GM18858 (cell line): ENCODE measurements around the gene PDE4D.
"Not testable (repeated sequence)": the region's sequence is repeated elsewhere in the genome, so short reads cannot be mapped to it uniquely, and the experiment has no call there.

Source experiments
- ATAC-seq: cut with Tn5 transposase; IDR thresholded peaks from one replicate; pipeline ENCODE4 v1.9.1; 2021; ENCODE audit not compliant: unreplicated experiment

PDE4D gene

GRCh38 chr5:59769832-59770231, 123.7 kb downstream of the PDE4D start:
- no peak for ATAC-seq

DNA sequence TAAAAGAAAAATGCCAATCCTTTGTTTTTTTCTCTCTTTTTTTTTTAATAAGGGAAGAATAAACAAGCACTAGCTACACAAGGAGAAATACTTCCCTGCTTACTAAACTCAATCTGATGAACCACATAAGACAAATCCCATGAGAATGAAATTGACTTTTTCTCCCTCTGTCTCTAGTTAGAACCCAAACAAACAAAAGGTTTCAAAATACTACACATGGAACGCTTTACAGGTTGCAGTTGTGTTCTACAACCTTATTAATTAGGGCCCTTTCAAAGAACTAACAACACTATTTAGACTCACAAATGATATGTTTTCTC, 124.5 kb downstream of the PDE4D start:
- ATAC-seq = no peak

DNA sequence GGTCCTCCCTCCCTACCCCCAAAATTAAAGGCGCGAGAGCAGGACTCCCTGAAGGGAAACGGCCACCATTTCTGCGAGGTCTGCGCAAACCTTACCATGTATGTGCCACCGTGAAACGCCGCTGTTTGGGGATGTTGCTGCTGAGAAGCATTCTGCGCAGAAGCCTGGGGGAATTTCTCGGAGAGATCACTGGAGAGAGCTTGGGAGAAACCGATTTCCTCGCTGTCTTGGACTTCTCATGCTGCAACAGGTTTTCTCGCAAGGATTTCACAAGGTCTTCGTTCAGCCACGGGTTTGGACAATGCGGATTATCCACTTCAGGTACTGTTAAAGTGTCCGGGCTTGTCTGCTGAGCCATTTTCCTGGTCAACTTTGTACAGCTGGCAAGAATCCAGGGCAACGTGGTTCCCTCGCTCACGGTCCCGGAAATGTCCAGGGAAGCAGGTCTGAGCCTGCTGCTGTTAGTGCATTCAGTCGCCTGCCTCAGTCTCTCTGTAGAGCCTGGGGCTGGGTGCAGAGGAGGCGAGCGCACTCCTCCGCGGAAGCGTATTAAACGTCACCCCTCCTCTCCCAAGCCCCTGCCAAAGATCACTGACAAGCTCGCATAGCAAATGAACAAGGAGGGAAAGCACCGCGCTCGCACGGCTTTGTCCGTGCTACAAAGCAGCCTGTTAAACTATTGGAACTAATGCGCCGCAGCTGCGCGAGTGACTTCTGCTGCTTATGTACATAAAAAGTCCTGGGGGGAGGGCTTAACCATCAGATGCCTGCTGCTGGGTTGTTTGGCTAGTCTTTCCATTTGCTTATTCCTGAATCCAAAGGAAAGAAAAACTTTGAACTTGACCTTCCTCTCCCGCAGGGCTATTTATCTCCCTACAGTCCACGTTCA, 125.1 kb downstream of the PDE4D start:
- peak; percentile 50 for ATAC-seq

- ATAC-seq = no peak
These were observed 125.8 kb downstream of the PDE4D start for GRCh38 chr5:59767681-59768151.

GRCh38 chr5:59767211-59767605, 126.3 kb downstream of the PDE4D start:
- ATAC-seq = no peak

DNA sequence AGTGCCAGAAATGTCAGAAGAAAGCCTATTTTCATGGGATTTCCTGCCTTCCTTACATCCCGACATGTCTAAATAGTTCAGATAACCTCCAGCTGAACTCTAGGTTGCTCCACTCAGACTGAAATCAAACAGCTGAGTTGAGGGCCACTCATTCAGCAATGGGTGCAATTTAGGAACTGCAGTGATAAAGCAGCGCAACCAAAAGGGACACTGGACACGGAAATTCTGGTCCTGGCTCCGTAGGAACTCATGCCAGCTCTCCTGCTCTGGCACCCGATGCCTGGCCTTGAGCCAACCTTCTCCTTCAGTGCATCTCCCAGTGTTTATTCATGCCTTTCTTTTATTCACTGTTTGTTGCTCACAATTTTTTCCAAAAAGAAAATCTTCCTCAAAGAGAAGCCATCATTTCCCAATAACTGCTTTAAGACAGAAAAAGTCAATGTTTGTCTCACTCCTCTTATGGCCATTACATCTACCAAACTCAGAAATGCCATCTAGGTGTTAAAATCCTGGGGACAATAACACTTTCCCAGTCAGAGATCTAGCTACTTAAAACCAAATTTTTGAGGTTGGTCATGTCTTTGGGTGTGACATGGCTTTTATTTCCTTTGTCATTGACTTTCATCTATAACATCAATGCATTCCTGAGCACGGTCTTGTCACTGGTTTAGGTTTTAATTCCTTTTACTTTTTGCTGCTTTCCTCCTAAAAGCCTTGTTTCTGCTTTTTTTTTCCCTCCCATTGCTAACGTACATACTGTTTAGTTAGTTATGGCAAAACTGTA, 126.9 kb downstream of the PDE4D start:
- ATAC-seq = no peak

DNA sequence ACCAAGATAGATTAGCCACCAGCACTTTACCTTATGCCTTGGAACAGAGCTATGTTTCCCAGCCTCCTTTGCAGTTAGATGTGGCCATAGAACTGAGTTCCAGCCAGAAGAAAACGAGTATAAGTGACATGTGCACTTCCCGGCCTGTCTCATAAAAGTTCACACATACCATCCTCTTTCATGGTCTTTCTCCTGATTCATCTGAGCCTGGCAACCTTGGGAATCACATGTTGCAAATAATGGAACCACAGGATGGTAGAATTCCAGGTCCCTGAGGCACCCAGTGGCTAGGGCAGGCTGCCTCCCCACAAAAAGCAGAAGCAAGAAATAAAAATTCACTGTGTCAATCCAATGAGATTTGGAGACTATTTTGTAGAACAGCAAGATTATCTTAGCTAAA, 128.1 kb downstream of the PDE4D start:
- ATAC-seq = no peak

DNA sequence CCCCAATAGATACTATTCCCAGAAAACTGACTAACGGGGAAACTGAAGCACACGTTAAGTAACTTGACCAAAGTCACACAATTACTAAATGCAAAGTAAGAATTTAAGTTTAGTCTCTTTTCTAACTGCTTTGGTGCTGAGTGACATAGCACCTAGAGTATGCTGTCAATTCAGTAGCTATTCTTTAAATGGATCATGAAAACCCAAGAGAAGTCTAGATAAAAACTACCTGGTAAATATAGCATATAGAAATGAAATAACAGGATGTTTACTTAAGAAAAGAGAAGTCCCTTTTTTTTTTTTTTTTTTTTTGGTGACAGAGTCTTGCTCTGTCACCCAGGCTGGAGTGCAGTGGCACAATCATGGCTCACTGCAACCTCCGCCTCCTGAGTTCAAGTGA, 129.2 kb downstream of the PDE4D start:
- ATAC-seq = no peak

DNA sequence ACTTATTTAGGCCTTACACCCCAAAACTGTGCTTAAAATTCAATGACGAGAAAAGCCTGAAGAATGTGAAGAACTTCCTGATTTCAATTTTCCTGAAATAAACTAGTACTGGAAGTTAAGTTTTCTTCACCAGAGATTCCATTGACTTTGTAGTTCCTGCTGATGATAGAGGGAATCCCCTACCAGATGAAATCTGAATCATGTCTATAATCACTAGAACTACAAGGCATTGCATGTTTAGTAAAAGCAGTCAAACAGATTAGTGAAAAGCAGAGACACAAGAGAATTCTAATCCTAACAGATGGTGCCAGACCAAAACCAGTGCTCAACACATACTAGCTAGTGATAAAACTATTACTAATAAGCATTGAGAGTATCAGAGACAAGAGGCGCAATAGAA, 130.0 kb downstream of the PDE4D start:
- ATAC-seq = no peak

DNA sequence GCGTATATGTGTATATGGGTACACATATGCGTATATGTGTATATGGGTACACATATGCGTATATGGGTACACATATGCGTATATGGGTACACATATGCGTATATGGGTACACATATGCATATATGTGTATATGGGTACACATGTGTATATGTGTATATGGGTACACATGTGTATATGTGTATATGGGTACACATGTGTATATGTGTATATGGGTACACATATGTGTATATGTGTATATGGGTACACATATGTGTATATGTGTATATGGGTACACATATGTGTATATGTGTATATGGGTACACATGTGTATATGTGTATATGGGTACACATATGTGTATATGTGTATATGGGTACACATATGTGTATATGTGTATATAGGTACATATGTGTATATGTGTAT, 131.3 kb downstream of the PDE4D start:
- ATAC-seq = not testable (repeated sequence)

DNA sequence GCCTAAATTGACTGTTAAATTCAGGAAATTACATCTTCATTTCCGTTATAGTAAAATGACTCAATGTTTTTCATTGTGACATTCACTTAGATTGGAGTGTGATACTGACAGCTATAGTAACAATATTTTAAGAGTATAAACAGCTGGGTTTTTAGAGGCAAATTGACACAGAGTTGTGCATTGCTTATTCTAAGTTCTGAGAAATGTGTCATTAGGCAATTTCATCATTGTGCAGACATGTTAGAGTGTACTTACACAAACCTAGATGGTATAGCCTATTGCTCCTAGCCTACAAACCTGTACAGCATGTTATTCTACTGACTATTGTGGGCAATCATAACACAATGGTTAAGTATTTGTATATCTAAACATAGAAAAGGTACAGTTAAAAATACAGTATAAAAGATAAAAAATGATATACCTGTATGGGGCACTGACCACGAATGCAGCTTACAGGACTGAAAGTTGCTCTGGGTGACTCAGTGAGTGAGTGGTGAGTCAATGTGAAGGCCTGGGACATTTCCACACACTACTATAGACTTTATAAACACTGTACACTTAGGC, 132.7 kb downstream of the PDE4D start:
- ATAC-seq = peak; percentile 88

DNA sequence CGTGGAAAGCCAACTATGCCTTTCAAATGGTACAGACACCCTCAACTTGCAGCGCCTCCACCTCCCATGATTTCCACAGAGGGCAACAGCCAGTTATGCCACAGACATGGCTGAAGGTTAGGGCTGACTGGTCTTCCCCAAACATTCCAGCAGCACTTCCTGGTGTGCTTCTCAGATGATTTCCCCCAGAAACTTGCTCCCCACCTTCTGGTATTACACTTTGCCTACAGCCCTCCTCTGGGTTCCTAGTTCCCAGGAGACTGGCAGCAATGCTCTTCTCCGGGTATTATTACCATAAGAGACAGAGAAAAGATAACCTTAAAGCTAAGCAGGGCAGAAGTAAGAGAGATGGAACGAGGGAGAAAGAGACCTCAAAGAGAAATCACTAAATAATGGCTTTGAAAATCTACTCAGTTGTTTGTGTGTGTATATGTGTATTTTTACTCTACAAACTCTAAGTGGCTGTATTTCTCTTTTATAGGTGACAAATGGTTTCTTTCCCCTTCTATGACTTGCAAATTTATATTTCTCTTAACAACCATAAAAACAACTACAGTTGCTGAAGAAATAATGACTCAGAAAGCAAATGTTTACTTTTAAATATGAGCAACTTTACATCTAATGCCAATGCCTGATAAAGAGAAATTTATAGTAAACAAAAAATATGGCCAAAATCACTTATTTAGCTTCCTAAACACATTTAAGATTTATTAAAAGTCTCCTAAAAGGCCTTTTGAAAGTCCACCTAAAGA, 133.8 kb downstream of the PDE4D start:
- ATAC-seq = no peak

DNA sequence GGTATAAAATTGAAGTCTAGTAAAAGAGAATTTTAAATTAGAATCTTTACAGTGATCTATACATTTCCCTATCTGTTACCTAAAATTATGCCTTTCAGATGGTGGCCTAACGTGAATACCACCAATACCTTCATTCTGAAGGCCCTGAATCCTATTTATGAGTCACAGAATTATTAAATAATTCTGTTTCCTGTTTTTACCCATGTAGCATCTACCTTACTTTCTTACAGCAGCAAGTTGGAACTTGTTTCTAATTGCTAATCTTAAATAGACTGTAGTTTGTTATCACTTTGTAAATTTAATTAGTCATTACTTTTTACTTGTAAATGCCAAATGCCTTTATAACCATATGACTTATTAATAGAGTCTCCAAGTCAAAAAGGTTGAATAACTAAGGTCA, 135.0 kb downstream of the PDE4D start:
- no peak for ATAC-seq

DNA sequence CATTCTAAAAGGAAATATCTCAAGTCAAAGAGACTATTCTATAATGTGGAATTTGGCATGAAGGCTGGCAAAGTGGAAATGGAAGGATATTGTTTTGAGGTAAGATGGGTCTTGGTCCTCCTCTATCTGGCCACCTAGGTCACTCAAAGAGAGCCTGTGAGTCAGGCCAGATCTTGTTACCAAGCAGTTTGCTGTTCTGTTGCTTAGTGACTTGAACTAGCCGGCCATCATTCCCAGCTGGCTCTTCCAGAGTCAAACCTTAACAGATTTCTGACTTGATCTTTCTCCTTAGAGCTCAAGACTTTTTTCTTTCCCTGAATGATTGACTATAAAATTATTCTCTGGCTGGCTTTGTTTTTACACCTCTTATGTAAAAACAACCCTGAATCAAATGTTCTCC, 136.1 kb downstream of the PDE4D start:
- ATAC-seq = no peak

DNA sequence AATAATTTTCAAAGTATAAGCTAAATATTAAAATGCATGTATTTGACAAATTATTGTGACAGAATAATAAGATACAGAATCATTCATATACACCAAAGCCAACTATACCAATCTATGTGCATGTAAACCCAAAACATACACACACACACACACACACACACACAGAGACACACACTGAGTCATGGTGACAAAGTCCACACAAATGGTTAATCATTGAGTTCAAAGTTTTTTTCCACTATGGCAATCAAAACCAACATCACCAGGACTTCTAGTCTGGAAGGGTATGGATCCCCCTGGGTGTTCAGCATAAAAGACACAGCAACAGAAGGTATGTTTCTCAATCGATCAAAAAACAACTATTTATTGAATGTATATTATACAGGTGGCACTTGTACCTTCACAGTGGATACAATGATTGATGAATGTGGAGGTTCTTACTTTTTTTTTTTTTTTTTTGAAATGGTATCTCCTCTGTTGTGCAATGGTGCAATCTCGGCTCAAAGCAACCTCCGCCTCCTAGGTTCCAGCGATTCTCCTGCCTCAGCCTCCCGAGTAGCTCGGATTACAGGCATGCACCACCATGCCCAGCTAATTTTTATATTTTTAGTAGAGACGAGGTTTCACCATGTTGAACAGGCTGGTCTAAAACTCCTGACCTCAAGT, 137.0 kb downstream of the PDE4D start:
- no peak for ATAC-seq

- no peak for ATAC-seq
These were observed 138.1 kb downstream of the PDE4D start for GRCh38 chr5:59755476-59755875.

- no peak for ATAC-seq
These were observed 139.9 kb downstream of the PDE4D start for GRCh38 chr5:59753599-59753998.

DNA sequence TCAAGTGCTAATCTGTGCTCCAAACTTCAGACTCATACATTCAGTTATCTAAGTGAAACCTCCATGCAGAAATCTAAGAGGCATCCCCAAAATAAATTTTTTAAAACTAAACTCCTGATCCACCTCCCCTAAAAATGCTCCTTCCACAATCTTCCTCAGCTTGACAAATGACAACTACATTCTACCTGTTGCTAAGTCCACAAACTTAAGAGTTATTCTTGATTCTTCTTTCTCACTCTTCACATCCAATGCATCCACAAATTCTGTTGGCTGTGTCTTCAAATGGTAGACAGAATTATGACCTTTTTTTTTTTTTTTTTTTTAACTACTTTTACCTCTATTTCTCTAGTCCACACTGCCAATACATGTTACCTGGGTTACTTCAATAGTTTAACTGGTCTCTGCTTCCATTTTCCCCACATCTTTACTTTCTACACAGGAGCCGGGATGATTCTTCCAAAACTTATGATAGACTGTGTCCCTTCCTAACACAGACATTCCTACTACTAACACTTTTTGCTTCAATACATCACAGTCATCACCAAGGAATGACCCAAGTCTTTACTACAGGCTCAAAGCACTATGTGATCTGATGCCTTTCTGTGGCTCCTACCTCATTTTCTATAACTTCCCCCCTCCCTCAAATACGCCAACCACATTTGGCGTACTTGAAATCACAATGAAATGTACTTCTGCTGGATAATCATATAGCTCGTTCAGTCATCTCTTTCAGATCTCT, 143.6 kb downstream of the PDE4D start:
- no peak for ATAC-seq

- not testable (repeated sequence) for ATAC-seq
These were observed 145.4 kb downstream of the PDE4D start for GRCh38 chr5:59748036-59748663.
